HEK293T (cell line): ENCODE results near the gene POLD2.

Experiments used
- ARNT ChIP-seq: fragments of 450-650 bp; IDR thresholded peaks from 2 replicates; pipeline ENCODE4 v1.6.1; 2017; ENCODE audit warnings: mild to moderate bottlenecking
- BHLHE40 ChIP-seq: fragments of 450-650 bp; IDR thresholded peaks from 2 replicates; pipeline ENCODE4 v1.6.1; 2016; ENCODE audit warnings: mild to moderate bottlenecking, moderate library complexity, borderline replicate concordance
- ELF4 ChIP-seq: fragments of 450-650 bp; IDR thresholded peaks from 2 replicates; pipeline ENCODE4 v1.6.1; 2017; ENCODE audit warnings: antibody characterized with exemption
- FOXA1 ChIP-seq: fragments of 450-650 bp; IDR thresholded peaks from 2 replicates; pipeline ENCODE4 v1.6.1; 2016; ENCODE audit warnings: mild to moderate bottlenecking
- FOXK2 ChIP-seq: fragments of 450-650 bp; IDR thresholded peaks from 2 replicates; pipeline ENCODE4 v1.6.1; 2016; ENCODE audit warnings: mild to moderate bottlenecking
- FOXM1 ChIP-seq: fragments of 450-650 bp; IDR thresholded peaks from 2 replicates; pipeline ENCODE4 v1.6.1; 2017; ENCODE audit warnings: mild to moderate bottlenecking, borderline replicate concordance
- L3MBTL2 ChIP-seq: fragments of 450-650 bp; conservative IDR thresholded peaks from 2 replicates; pipeline ENCODE4 v1.6.1; 2016; ENCODE audit warnings: mild to moderate bottlenecking
- SP1 ChIP-seq: fragments of 450-650 bp; IDR thresholded peaks from 2 replicates; pipeline ENCODE4 v1.6.1; 2017
- SUZ12 ChIP-seq: fragments of 450-650 bp; IDR thresholded peaks from 2 replicates; pipeline ENCODE4 v1.6.1; 2016; ENCODE audit warnings: mild to moderate bottlenecking

GRCh38 chr7:44172803-44173424, 49.6 kb upstream of the POLD2 start:
- TF ChIP-seq FOXA1 (no peak), BHLHE40 (no peak), SP1 (no peak), SUZ12 (no peak), FOXM1 (no peak), ELF4 (no peak), FOXK2 (no peak), ARNT (no peak), L3MBTL2 (no peak)
